HEK293 (cell line): ENCODE data around the gene ARHGDIA.

Experiments
- CTCF ChIA-PET: fragments of 350-600 bp; formaldehyde crosslinking; extraction: SDS; loops from one replicate; lab custom pipeline; 2021; ENCODE audit warnings: antibody characterized with exemption; lab: Yijun Ruan, JAX
- POLR2A ChIA-PET: fragments of 300-600 bp; formaldehyde crosslinking; extraction: SDS; loops from one replicate; lab custom pipeline; 2020; ENCODE audit warnings: antibody characterized with exemption, inconsistent platforms; lab: Yijun Ruan, JAX
- H3K27ac ChIP-seq: fragments of 200-500 bp; sonication (Bioruptor generic); 2 replicates; pipeline ENCODE4 v1.5.1; 2014; ENCODE audit warnings: low read depth, low read length, control low read depth, inconsistent platforms; ENCODE audit errors: extremely low read depth
- H3K36me3 ChIP-seq, 2 experiments: fragments of 200-500 bp in 1 of 2; sonication (Bioruptor generic) in 1 of 2; 1 replicate in 1 of 2; 2 replicates in 1 of 2; pipeline ENCODE4 v1.5.1; 2014 to 2017; ENCODE audit warnings: inconsistent platforms in 2 of 2, low read length in 2 of 2; ENCODE audit not compliant: control insufficient read depth in 2 of 2, insufficient read depth in 1 of 2
- H3K4me1 ChIP-seq: fragments of 200-500 bp; sonication (Bioruptor generic); 2 replicates; pipeline ENCODE4 v1.5.1; 2014; ENCODE audit warnings: mild to moderate bottlenecking, low read length, inconsistent platforms; ENCODE audit not compliant: control insufficient read depth, insufficient read depth
- H3K4me3 ChIP-seq: 2 replicates; pipeline ENCODE4 v1.5.1; 2011; ENCODE audit warnings: low read depth, mild to moderate bottlenecking, control low read depth, low read length, moderate library complexity
- H3K9me3 ChIP-seq: fragments of 200-500 bp; sonication (Bioruptor generic); 2 replicates; pipeline ENCODE4 v1.5.1; 2014; ENCODE audit warnings: low read depth, low read length, inconsistent platforms; ENCODE audit not compliant: control insufficient read depth, insufficient read depth
- KLF1 ChIP-seq: fragments of 450-650 bp; formaldehyde crosslinking; IDR thresholded peaks from 2 replicates; pipeline ENCODE4 v1.5.1; 2016; ENCODE audit warnings: missing biosample characterization, missing genetic modification characterization
- KLF7 ChIP-seq: fragments of 450-650 bp; formaldehyde crosslinking; IDR thresholded peaks from 2 replicates; pipeline ENCODE4 v1.5.1; 2016; ENCODE audit warnings: missing biosample characterization, missing genetic modification characterization, borderline replicate concordance
- PBX3 ChIP-seq: sonication (generic); formaldehyde crosslinking; IDR thresholded peaks from 2 replicates; pipeline ENCODE4 v1.8.1; 2022; ENCODE audit warnings: mild to moderate bottlenecking, moderate library complexity, missing genetic modification reagents
- SCRT1 ChIP-seq: fragments of 450-650 bp; formaldehyde crosslinking; IDR thresholded peaks from 2 replicates; pipeline ENCODE4 v1.5.1; 2016; ENCODE audit warnings: missing biosample characterization, missing genetic modification characterization, borderline replicate concordance
- TSHZ1 ChIP-seq: fragments of 450-650 bp; formaldehyde crosslinking; IDR thresholded peaks from 2 replicates; pipeline ENCODE4 v1.5.1; 2016; ENCODE audit warnings: missing biosample characterization, missing genetic modification characterization, borderline replicate concordance
- ZEB2 ChIP-seq: fragments of 450-650 bp; formaldehyde crosslinking; IDR thresholded peaks from 2 replicates; pipeline ENCODE4 v1.5.1; 2016; ENCODE audit warnings: missing biosample characterization, missing genetic modification characterization
- ZFP69B ChIP-seq: fragments of 450-650 bp; formaldehyde crosslinking; IDR thresholded peaks from 2 replicates; pipeline ENCODE4 v1.5.1; 2016; ENCODE audit warnings: missing biosample characterization, missing genetic modification characterization
- ZNF140 ChIP-seq: fragments of 450-650 bp; formaldehyde crosslinking; IDR thresholded peaks from 2 replicates; pipeline ENCODE4 v1.5.1; 2016; ENCODE audit warnings: missing biosample characterization, missing genetic modification characterization
- ZNF311 ChIP-seq: fragments of 450-650 bp; formaldehyde crosslinking; IDR thresholded peaks from 2 replicates; pipeline ENCODE4 v1.5.1; 2017; ENCODE audit warnings: missing biosample characterization, missing genetic modification characterization, borderline replicate concordance
- ZNF341 ChIP-seq: fragments of 450-650 bp; formaldehyde crosslinking; IDR thresholded peaks from 2 replicates; pipeline ENCODE4; 2016; ENCODE audit warnings: low read depth, missing biosample characterization, missing genetic modification characterization
- ZNF366 ChIP-seq: fragments of 450-650 bp; formaldehyde crosslinking; conservative IDR thresholded peaks from 2 replicates; pipeline ENCODE4 v1.5.1; 2016; ENCODE audit warnings: missing biosample characterization, missing genetic modification characterization
- ZNF394 ChIP-seq: fragments of 450-650 bp; formaldehyde crosslinking; IDR thresholded peaks from 2 replicates; pipeline ENCODE4 v1.5.1; 2016; ENCODE audit warnings: missing biosample characterization, missing genetic modification characterization, mild to moderate bottlenecking, moderate library complexity, borderline replicate concordance
- ZNF423 ChIP-seq: fragments of 450-650 bp; formaldehyde crosslinking; IDR thresholded peaks from 2 replicates; pipeline ENCODE4 v1.5.1; 2016; ENCODE audit warnings: missing biosample characterization, missing genetic modification characterization
- ZNF501 ChIP-seq: fragments of 450-650 bp; formaldehyde crosslinking; IDR thresholded peaks from 2 replicates; pipeline ENCODE4 v1.5.1; 2016; ENCODE audit warnings: missing biosample characterization, missing genetic modification characterization
- ZNF510 ChIP-seq: fragments of 450-650 bp; formaldehyde crosslinking; IDR thresholded peaks from 2 replicates; pipeline ENCODE4 v1.5.1; 2018; ENCODE audit warnings: mild to moderate bottlenecking, missing genetic modification characterization, missing biosample characterization; ENCODE audit not compliant: insufficient replicate concordance
- ZNF514 ChIP-seq: fragments of 450-650 bp; formaldehyde crosslinking; IDR thresholded peaks from 2 replicates; pipeline ENCODE4 v1.5.1; 2016; ENCODE audit warnings: missing biosample characterization, missing genetic modification characterization
- ZNF555 ChIP-seq: fragments of 450-650 bp; formaldehyde crosslinking; conservative IDR thresholded peaks from 2 replicates; pipeline ENCODE4 v1.5.1; 2017; ENCODE audit warnings: missing biosample characterization, mild to moderate bottlenecking, missing genetic modification characterization, inconsistent platforms
- ZNF560 ChIP-seq: fragments of 450-650 bp; formaldehyde crosslinking; IDR thresholded peaks from 2 replicates; pipeline ENCODE4 v1.5.1; 2017; ENCODE audit warnings: missing biosample characterization, missing genetic modification characterization, borderline replicate concordance
- ZNF580 ChIP-seq: fragments of 450-650 bp; formaldehyde crosslinking; IDR thresholded peaks from 2 replicates; pipeline ENCODE4 v1.5.1; 2016; ENCODE audit warnings: missing biosample characterization, missing genetic modification characterization
- ZNF596 ChIP-seq: fragments of 450-650 bp; IDR thresholded peaks from 2 replicates; pipeline ENCODE4 v1.5.0; 2018; ENCODE audit warnings: missing biosample characterization, mild to moderate bottlenecking, missing genetic modification characterization, moderate library complexity
- ZNF645 ChIP-seq: fragments of 450-650 bp; formaldehyde crosslinking; IDR thresholded peaks from 2 replicates; pipeline ENCODE4; 2016; ENCODE audit warnings: missing biosample characterization, missing genetic modification characterization
- ZNF664 ChIP-seq: fragments of 450-650 bp; formaldehyde crosslinking; IDR thresholded peaks from 2 replicates; pipeline ENCODE4 v1.5.1; 2016; ENCODE audit warnings: missing biosample characterization, missing genetic modification characterization
- ZNF776 ChIP-seq: fragments of 450-650 bp; formaldehyde crosslinking; IDR thresholded peaks from 2 replicates; pipeline ENCODE4 v1.5.0; 2017; ENCODE audit warnings: missing biosample characterization, missing genetic modification characterization, borderline replicate concordance
- ZSCAN4 ChIP-seq: fragments of 450-650 bp; formaldehyde crosslinking; IDR thresholded peaks from 2 replicates; pipeline ENCODE4 v1.5.1; 2017; ENCODE audit warnings: missing biosample characterization, missing genetic modification characterization
- ZSCAN5A ChIP-seq: fragments of 450-650 bp; formaldehyde crosslinking; IDR thresholded peaks from 2 replicates; pipeline ENCODE4 v1.5.1; 2016; ENCODE audit warnings: missing biosample characterization, missing genetic modification characterization
- ZXDB ChIP-seq: fragments of 450-650 bp; formaldehyde crosslinking; IDR thresholded peaks from 2 replicates; pipeline ENCODE4 v1.5.1; 2016; ENCODE audit warnings: missing biosample characterization, missing genetic modification characterization

The ARHGDIA gene

GRCh38 chr17:81842725-81843504, 28.2 kb downstream of the ARHGDIA start:
- Histone ChIP-seq H3K27ac (no peak overlapping the region), H3K4me3 (no peak overlapping the region), H3K4me1 (no peaks in the 10 kb centered on the region), H3K36me3 (peaks cover 10 to 55% of the 10 kb centered on the region in 2 experiments), H3K9me3 (no peaks in the 10 kb centered on the region)
- TF ChIP-seq KLF7 (tag by site-specific recombination) (no peak), TSHZ1 (tag by site-specific recombination) (no peak), ZNF311 (no peak), ZNF776 (tag by site-specific recombination) (no peak), ZSCAN5A (no peak), ZNF645 (no peak), ZNF555 (tag by site-specific recombination) (no peak), ZNF664 (tag by site-specific recombination) (no peak), SCRT1 (tag by site-specific recombination) (no peak), ZNF501 (tag by site-specific recombination) (no peak), ZNF514 (tag by site-specific recombination) (no peak), ZNF580 (tag by site-specific recombination) (no peak), ZNF140 (tag by site-specific recombination) (no peak), ZNF341 (tag by site-specific recombination) (no peak), ZNF560 (tag by site-specific recombination) (no peak), ZNF423 (tag by site-specific recombination) (no peak), ZXDB (no peak), ZNF596 (tag by site-specific recombination) (no peak), ZEB2 (tag by site-specific recombination) (no peak)
- ChIA-PET POLR2A (interaction anchor here (0.9 to 1.6 kb wide), 3 partner anchors 9 to 23 kb away, joined by 3 to 5 read pairs (median 4); no protein-coding TSS in a partner anchor), CTCF (no interaction called here)

- Histone ChIP-seq H3K4me3 (no peak overlapping the region), H3K4me1 (no peaks in the 10 kb centered on the region), H3K27ac (no peak overlapping the region), H3K9me3 (no peaks in the 10 kb centered on the region), H3K36me3 (peaks cover 5 to 50% of the 10 kb centered on the region in 2 experiments)
- TF ChIP-seq ZNF394 (tag by site-specific recombination) (0 out of 2 replicates have a peak, but pooled peaks have one; percentile 3), ZFP69B (tag by site-specific recombination) (no peak), PBX3 (CRISPR knock-in tag) (no peak), ZNF366 (no peak), ZNF510 (tag by site-specific recombination) (no peak), ZSCAN4 (tag by site-specific recombination) (no peak), KLF1 (tag by site-specific recombination) (no peak)
- ChIA-PET CTCF (interaction anchor here (0.7 kb wide), 1 partner anchor 28 kb away, joined by 4 read pairs; no protein-coding TSS in a partner anchor), POLR2A (interaction anchor here (0.9 to 1.6 kb wide), 4 partner anchors 10 to 24 kb away, joined by 3 to 7 read pairs (median 4); partner anchors contain the start of gene MCRIP1)
These were observed 28.8 kb downstream of the ARHGDIA start for GRCh38 chr17:81842378-81842724.
